Neural progenitor cell (in vitro differentiated cells): ENCODE measurements around the gene ADAMTSL5.

Experiments
- EZH2 ChIP-seq: fragments of 200-600 bp; sonication (generic); IDR thresholded peaks from 2 replicates; pipeline ENCODE4 v1.6.1; 2017; ENCODE audit warnings: antibody characterized with exemption, mild to moderate bottlenecking, moderate library complexity
- EZH2phosphoT487 ChIP-seq: fragments of 200-600 bp; sonication (generic); IDR thresholded peaks from 2 replicates; pipeline ENCODE4 v1.6.1; 2017; ENCODE audit warnings: antibody characterized with exemption
- TF ChIP-seq, protein P1 (sequence below): fragments of 200-600 bp; sonication (generic); IDR thresholded peaks from 2 replicates; pipeline ENCODE4 v1.5.1; 2017; ENCODE audit warnings: antibody characterized with exemption, mild to moderate bottlenecking

DNA sequence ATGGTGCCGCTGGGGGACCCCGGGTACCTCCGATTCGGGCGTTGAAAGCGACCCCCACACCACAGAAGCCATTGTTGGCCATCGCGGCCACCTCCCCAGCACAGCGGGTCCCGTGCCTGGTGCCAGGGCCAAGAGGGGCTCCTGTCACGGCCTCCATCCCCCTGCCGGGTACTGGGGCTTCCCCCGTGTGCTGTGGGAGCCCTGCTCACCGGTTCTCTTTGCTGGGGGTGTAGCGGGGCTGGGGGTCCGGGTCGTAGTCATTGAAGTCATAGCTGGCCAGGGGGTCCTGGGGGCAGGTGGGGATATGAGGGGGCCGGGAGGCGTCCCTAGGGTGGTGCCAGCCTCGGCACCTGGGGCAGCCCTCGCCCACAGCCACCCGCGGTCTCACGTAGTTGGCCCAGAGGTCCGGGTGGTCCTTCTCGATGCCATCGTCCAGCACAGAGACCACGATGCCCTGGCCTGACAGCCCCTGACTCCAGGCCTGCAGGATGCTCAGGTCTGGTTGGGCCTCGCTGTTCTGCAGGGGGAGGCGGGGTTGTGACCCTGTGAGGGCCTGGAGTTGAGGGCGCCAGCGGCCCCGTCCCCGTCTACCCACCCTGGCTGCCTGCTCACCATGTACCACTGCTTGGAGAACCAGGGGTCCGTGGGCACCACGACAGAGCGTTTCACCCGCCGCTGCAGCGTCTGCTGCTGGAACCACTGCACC, 25.1 kb downstream of the ADAMTSL5 start:
- TF ChIP-seq, protein P1, sequence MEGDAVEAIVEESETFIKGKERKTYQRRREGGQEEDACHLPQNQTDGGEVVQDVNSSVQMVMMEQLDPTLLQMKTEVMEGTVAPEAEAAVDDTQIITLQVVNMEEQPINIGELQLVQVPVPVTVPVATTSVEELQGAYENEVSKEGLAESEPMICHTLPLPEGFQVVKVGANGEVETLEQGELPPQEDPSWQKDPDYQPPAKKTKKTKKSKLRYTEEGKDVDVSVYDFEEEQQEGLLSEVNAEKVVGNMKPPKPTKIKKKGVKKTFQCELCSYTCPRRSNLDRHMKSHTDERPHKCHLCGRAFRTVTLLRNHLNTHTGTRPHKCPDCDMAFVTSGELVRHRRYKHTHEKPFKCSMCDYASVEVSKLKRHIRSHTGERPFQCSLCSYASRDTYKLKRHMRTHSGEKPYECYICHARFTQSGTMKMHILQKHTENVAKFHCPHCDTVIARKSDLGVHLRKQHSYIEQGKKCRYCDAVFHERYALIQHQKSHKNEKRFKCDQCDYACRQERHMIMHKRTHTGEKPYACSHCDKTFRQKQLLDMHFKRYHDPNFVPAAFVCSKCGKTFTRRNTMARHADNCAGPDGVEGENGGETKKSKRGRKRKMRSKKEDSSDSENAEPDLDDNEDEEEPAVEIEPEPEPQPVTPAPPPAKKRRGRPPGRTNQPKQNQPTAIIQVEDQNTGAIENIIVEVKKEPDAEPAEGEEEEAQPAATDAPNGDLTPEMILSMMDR, result no peak
- TF ChIP-seq EZH2 (no peak), EZH2phosphoT487 (no peak)
